Endometrial microvascular endothelial cells (primary cell): ENCODE data around the gene THSD7B. TPM values are rescaled to one million over a fixed set of nuclear protein-coding genes. Genes with fewer than 3 reads are reported as not detected.

Source experiments
- in situ Hi-C: cut with HindIII; loops from 2 replicates; pipeline ENCODE4 v1.10.0; 2017; ENCODE audit warnings: low sequenced_read_pairs, low pct_unique_long_range_greater_than_20kb; ENCODE audit errors: inconsistent ontology term
- total RNA-seq: library from RNA; depleted of rRNA; stranded (reverse); fragments of >200 nt; gene quantifications from one replicate; pipeline ENCODE4 v1.2.3, GENCODE V29; 2015; ENCODE audit errors: inconsistent ontology term

THSD7B gene
- total RNA-seq, 1 donor from 2014 or later = not detected

GRCh38 chr2:137379186-137379585, 613.8 kb downstream of the THSD7B start:
- in situ Hi-C loops = no loop called here

GRCh38 chr2:137380610-137381009, 615.3 kb downstream of the THSD7B start:
- in situ Hi-C loops = no loop called here

GRCh38 chr2:137381731-137382130, 616.4 kb downstream of the THSD7B start:
- in situ Hi-C loops = no loop called here

GRCh38 chr2:137383391-137383790, 618.0 kb downstream of the THSD7B start:
- in situ Hi-C loops = no loop called here

GRCh38 chr2:137387044-137387443, 621.7 kb downstream of the THSD7B start:
- in situ Hi-C loops = no loop called here

- in situ Hi-C loops = no loop called here
Measured at GRCh38 chr2:137405496-137405895, 640.2 kb downstream of the THSD7B start.

- in situ Hi-C loops = no loop called here
Measured at GRCh38 chr2:137411585-137411984, 646.2 kb downstream of the THSD7B start.

GRCh38 chr2:137420744-137421143, 655.4 kb downstream of the THSD7B start:
- in situ Hi-C loops = no loop called here

GRCh38 chr2:137435162-137435561, 669.8 kb downstream of the THSD7B start:
- in situ Hi-C loops = no loop called here

- in situ Hi-C loops = no loop called here
Measured at GRCh38 chr2:137437386-137437785, 672.0 kb downstream of the THSD7B start.

GRCh38 chr2:137444970-137445369, 679.6 kb downstream of the THSD7B start:
- in situ Hi-C loops = no loop called here

- in situ Hi-C loops = no loop called here
Measured at GRCh38 chr2:137449454-137449853, 684.1 kb downstream of the THSD7B start.

- in situ Hi-C loops = no loop called here
Measured at GRCh38 chr2:137454886-137455285, 689.5 kb downstream of the THSD7B start.

- in situ Hi-C loops = no loop called here
Measured at GRCh38 chr2:137467246-137467862, 702.0 kb downstream of the THSD7B start.

GRCh38 chr2:137493261-137493660, 727.9 kb downstream of the THSD7B start:
- in situ Hi-C loops = no loop called here

GRCh38 chr2:137500599-137500998, 735.3 kb downstream of the THSD7B start:
- in situ Hi-C loops = no loop called here

- in situ Hi-C loops = no loop called here
Measured at GRCh38 chr2:137507237-137507636, 741.9 kb downstream of the THSD7B start.

GRCh38 chr2:137508739-137509384, 743.5 kb downstream of the THSD7B start:
- in situ Hi-C loops = no loop called here

GRCh38 chr2:137511526-137511925, 746.2 kb downstream of the THSD7B start:
- in situ Hi-C loops = no loop called here

GRCh38 chr2:137521653-137522619, 756.6 kb downstream of the THSD7B start:
- in situ Hi-C loops = no loop called here
